WTC11 (cell line): ENCODE results near the gene RAI1. TPM values are rescaled to one million over a fixed set of nuclear protein-coding genes. Genes with fewer than 3 reads are reported as not detected.

Experiments used
- ATAC-seq: fragments of 200-7000 bp; cut with Tn5 transposase; 2 replicates; pipeline ENCODE4 v1.10.0; 2021; ENCODE audit warnings: mild to moderate bottlenecking, moderate library complexity
- CTCF ChIA-PET: fragments of 300-600 bp; sonication (Branson Sonifier 250); formaldehyde crosslinking; loops from one replicate; lab custom pipeline; 2021; ENCODE audit warnings: antibody characterized with exemption; lab: Charles Lee
- POLR2A ChIA-PET: fragments of 350-600 bp; sonication (Branson Sonifier 250); formaldehyde crosslinking; loops from one replicate; lab custom pipeline; 2021; ENCODE audit warnings: antibody characterized with exemption; lab: Charles Lee
- DNase-seq: peaks from one replicate; pipeline ENCODE4 v3.0.0; 2021; ENCODE audit warnings: low spot score
- H3K27ac Mint-ChIP-seq: 2 replicates; pipeline ENCODE4 v1.8.0; 2021; ENCODE audit warnings: mixed read lengths
- H3K27me3 Mint-ChIP-seq: 2 replicates; pipeline ENCODE4 v1.8.0; 2021; ENCODE audit warnings: low read depth, mild to moderate bottlenecking, moderate library complexity, mixed read lengths
- H3K36me3 Mint-ChIP-seq: 2 replicates; pipeline ENCODE4 v1.8.0; 2021; ENCODE audit warnings: mixed read lengths
- H3K4me1 Mint-ChIP-seq: 2 replicates; pipeline ENCODE4 v1.8.0; 2022; ENCODE audit warnings: mixed read lengths
- H3K4me3 Mint-ChIP-seq: 2 replicates; pipeline ENCODE4 v1.8.0; 2021; ENCODE audit warnings: mild to moderate bottlenecking, moderate library complexity, mixed read lengths
- H3K9me3 Mint-ChIP-seq: 2 replicates; pipeline ENCODE4 v1.8.0; 2021; ENCODE audit warnings: mixed read lengths
- AFF4 ChIP-seq: sonication (generic); formaldehyde crosslinking; IDR thresholded peaks from 2 replicates; pipeline ENCODE4 v1.8.1; 2023; ENCODE audit warnings: mild to moderate bottlenecking, missing genetic modification reagents, borderline replicate concordance
- ATF2 ChIP-seq: sonication (generic); formaldehyde crosslinking; IDR thresholded peaks from 2 replicates; pipeline ENCODE4 v1.8.1; 2022; ENCODE audit warnings: low read depth, missing genetic modification reagents, borderline replicate concordance
- ETV6 ChIP-seq: sonication (generic); formaldehyde crosslinking; IDR thresholded peaks from 2 replicates; pipeline ENCODE4 v1.8.1; 2022; ENCODE audit warnings: mild to moderate bottlenecking, missing genetic modification reagents
- FOXJ3 ChIP-seq: sonication (generic); formaldehyde crosslinking; IDR thresholded peaks from 2 replicates; pipeline ENCODE4 v1.9.0; 2021; ENCODE audit warnings: missing genetic modification reagents, mild to moderate bottlenecking, borderline replicate concordance
- GABPB1 ChIP-seq: sonication (generic); formaldehyde crosslinking; IDR thresholded peaks from 2 replicates; pipeline ENCODE4 v1.8.1; 2023; ENCODE audit warnings: mild to moderate bottlenecking, missing genetic modification reagents
- GTF2I ChIP-seq: fragments of 250-450 bp; sonication (Bioruptor Pico); conservative IDR thresholded peaks from 2 replicates; pipeline ENCODE4 v1.4.0; 2021; ENCODE audit warnings: mild to moderate bottlenecking
- HMGXB4 ChIP-seq: sonication (generic); formaldehyde crosslinking; IDR thresholded peaks from 2 replicates; pipeline ENCODE4 v1.8.1; 2023; ENCODE audit warnings: mild to moderate bottlenecking, moderate library complexity, missing genetic modification reagents
- KAT7 ChIP-seq: sonication (generic); formaldehyde crosslinking; IDR thresholded peaks from 2 replicates; pipeline ENCODE4 v1.8.1; 2023; ENCODE audit warnings: missing genetic modification reagents, mild to moderate bottlenecking, borderline replicate concordance
- NR2C2 ChIP-seq: sonication (generic); formaldehyde crosslinking; IDR thresholded peaks from 2 replicates; pipeline ENCODE4 v1.8.0; 2022; ENCODE audit warnings: mild to moderate bottlenecking, missing genetic modification reagents
- RORB ChIP-seq: fragments of 250-450 bp; sonication (Bioruptor Pico); IDR thresholded peaks from 2 replicates; pipeline ENCODE4 v1.9.0; 2021; ENCODE audit warnings: mild to moderate bottlenecking
- SMAD3 ChIP-seq: sonication (generic); formaldehyde crosslinking; IDR thresholded peaks from 2 replicates; pipeline ENCODE4 v1.8.0; 2022; ENCODE audit warnings: missing genetic modification reagents, mild to moderate bottlenecking, borderline replicate concordance
- STAT6 ChIP-seq: sonication (generic); formaldehyde crosslinking; conservative IDR thresholded peaks from 2 replicates; pipeline ENCODE4 v1.8.1; 2023; ENCODE audit warnings: mild to moderate bottlenecking, low read depth, missing genetic modification reagents, moderate library complexity
- TCF7 ChIP-seq: sonication (generic); formaldehyde crosslinking; IDR thresholded peaks from 2 replicates; pipeline ENCODE4 v1.8.0; 2022; ENCODE audit warnings: mild to moderate bottlenecking, low read depth, missing genetic modification reagents, moderate library complexity
- ZNF138 ChIP-seq: sonication (generic); formaldehyde crosslinking; conservative IDR thresholded peaks from 2 replicates; pipeline ENCODE4 v1.8.1; 2022; ENCODE audit warnings: mild to moderate bottlenecking, moderate library complexity, missing genetic modification reagents
- ZNF263 ChIP-seq: sonication (generic); formaldehyde crosslinking; IDR thresholded peaks from 2 replicates; pipeline ENCODE4 v1.8.1; 2022; ENCODE audit warnings: low read depth, mild to moderate bottlenecking, moderate library complexity, missing genetic modification reagents
- ZNF281 ChIP-seq: sonication (generic); formaldehyde crosslinking; IDR thresholded peaks from 2 replicates; pipeline ENCODE4 v1.8.0; 2023; ENCODE audit warnings: mild to moderate bottlenecking, missing genetic modification reagents
- ZNF512 ChIP-seq: sonication (generic); formaldehyde crosslinking; IDR thresholded peaks from 2 replicates; pipeline ENCODE4 v1.8.1; 2022; ENCODE audit warnings: missing genetic modification reagents, borderline replicate concordance
- ZSCAN18 ChIP-seq: fragments of 250-450 bp; sonication (Bioruptor Pico); IDR thresholded peaks from 2 replicates; pipeline ENCODE4 v2.1.2; 2022; ENCODE audit warnings: mild to moderate bottlenecking, moderate library complexity
- total RNA-seq: library from RNA; stranded (reverse); gene quantifications from 3 replicates; pipeline ENCODE4 v1.2.3, GENCODE V29; 2021

Gene RAI1
- total RNA-seq, 1 experiment from 2014 or later, result 12.7 TPM

GRCh38 chr17:17853811-17854447, 172.7 kb downstream of the RAI1 start:
- ChIA-PET CTCF (interaction anchor here (0.9 to 1.1 kb wide), 3 partner anchors 26 to 712 kb away, joined by 3 to 4 read pairs (median 4); no protein-coding TSS in a partner anchor), POLR2A (interaction anchor here (1.6 kb wide), 2 partner anchors 16 to 17 kb away, joined by 4 to 6 read pairs; partner anchors contain the start of gene SREBF1)
- peaks cover 28% of the 10 kb centered on the region for H3K4me1 Mint-ChIP-seq
- H3K4me3 Mint-ChIP-seq, result no peak overlapping the region
- no peaks in the 10 kb centered on the region for H3K36me3 Mint-ChIP-seq
- H3K27me3 Mint-ChIP-seq, result no peaks in the 10 kb centered on the region
- TF ChIP-seq ZSCAN18 (CRISPR knock-in tag), result no peak
- TF ChIP-seq TCF7 (CRISPR knock-in tag), result no peak
- no peak for TF ChIP-seq HMGXB4
- TF ChIP-seq SMAD3, result no peak
- TF ChIP-seq GTF2I (CRISPR knock-in tag), result no peak
- no peak for TF ChIP-seq RORB (CRISPR knock-in tag)
- TF ChIP-seq FOXJ3, result no peak
- no peak for TF ChIP-seq ZNF281 (CRISPR knock-in tag)
- TF ChIP-seq ETV6, result no peak
- ATAC-seq, result no peak
- DNase-seq, result no peak
- H3K9me3 Mint-ChIP-seq, result no peaks in the 10 kb centered on the region
- H3K27ac Mint-ChIP-seq, result no peak overlapping the region

- H3K27ac Mint-ChIP-seq, result no peak overlapping the region
- H3K9me3 Mint-ChIP-seq, result no peaks in the 10 kb centered on the region
- ChIA-PET POLR2A (interaction anchor here (0.7 to 1.4 kb wide), 2 partner anchors 18 to 41 kb away, joined by 3 to 5 read pairs; no protein-coding TSS in a partner anchor), CTCF (interaction anchor here (1.3 to 4.4 kb wide), 3 partner anchors 44 to 93 kb away, joined by 3 to 20 read pairs (median 7); no protein-coding TSS in a partner anchor)
- no peaks in the 10 kb centered on the region for H3K27me3 Mint-ChIP-seq
- DNase-seq, result no peak
- ATAC-seq, result no peak
- H3K36me3 Mint-ChIP-seq, result no peaks in the 10 kb centered on the region
- no peak overlapping the region for H3K4me3 Mint-ChIP-seq
- peaks cover 19% of the 10 kb centered on the region for H3K4me1 Mint-ChIP-seq
- no peak for TF ChIP-seq ZNF512 (CRISPR knock-in tag)
- TF ChIP-seq KAT7 (CRISPR knock-in tag), result no peak
- no peak for TF ChIP-seq NR2C2 (CRISPR knock-in tag)
- TF ChIP-seq GABPB1 (CRISPR knock-in tag), result no peak
- no peak for TF ChIP-seq ATF2 (CRISPR knock-in tag)
- TF ChIP-seq AFF4 (CRISPR knock-in tag), result no peak
- no peak for TF ChIP-seq ZNF263 (CRISPR knock-in tag)
- TF ChIP-seq STAT6 (CRISPR knock-in tag), result no peak
- no peak for TF ChIP-seq ZNF138 (CRISPR knock-in tag)
Measured at GRCh38 chr17:17855976-17856375, 174.7 kb downstream of the RAI1 start.
